NCI-H460 (cell line): ENCODE results near the gene MGAT4A. TPM values are rescaled to one million over a fixed set of nuclear protein-coding genes. Genes with fewer than 3 reads are reported as not detected.
"Not testable (repeated sequence)": the region's sequence is repeated elsewhere in the genome, so short reads cannot be mapped to it uniquely, and the experiment has no call there.

Experiments
- DNase-seq: peaks from one replicate; pipeline ENCODE4 v3.0.0-alpha.2; 2016; ENCODE audit warnings: low read depth; ENCODE audit errors: extremely low read depth
- total RNA-seq: library from RNA; depleted of rRNA; stranded (reverse); fragments of >200 nt; shearing (Covaris generic); gene quantifications from 2 replicates; pipeline ENCODE4 v1.2.3, GENCODE V29; 2014

The MGAT4A gene
- total RNA-seq, 1 experiment from 2014 or later, result 2.7 TPM

GRCh38 chr2:98664323-98664722, 66.6 kb downstream of the MGAT4A start:
- DNase-seq, result peak; percentile 42

- no peak for DNase-seq
These were observed 67.3 kb downstream of the MGAT4A start for GRCh38 chr2:98663511-98664090.

GRCh38 chr2:98659491-98659840, 71.5 kb downstream of the MGAT4A start:
- not testable (repeated sequence) for DNase-seq

- no peak for DNase-seq
These were observed 72.0 kb downstream of the MGAT4A start for GRCh38 chr2:98658816-98659490.

- no peak for DNase-seq
These were observed 74.1 kb downstream of the MGAT4A start for GRCh38 chr2:98656800-98657199.

GRCh38 chr2:98654699-98655495, 76.0 kb downstream of the MGAT4A start:
- DNase-seq, result no peak

GRCh38 chr2:98650998-98651397, 79.9 kb downstream of the MGAT4A start:
- DNase-seq, result no peak

GRCh38 chr2:98649992-98650375, 80.9 kb downstream of the MGAT4A start:
- no peak for DNase-seq

GRCh38 chr2:98649135-98649991, 81.6 kb downstream of the MGAT4A start:
- peak; percentile 76 for DNase-seq

GRCh38 chr2:98648451-98648850, 82.5 kb downstream of the MGAT4A start:
- DNase-seq, result no peak

- DNase-seq, result no peak
These were observed 83.3 kb downstream of the MGAT4A start for GRCh38 chr2:98647636-98648035.

- no peak for DNase-seq
These were observed 87.3 kb downstream of the MGAT4A start for GRCh38 chr2:98643496-98644100.

- DNase-seq, result no peak
These were observed 93.4 kb downstream of the MGAT4A start for GRCh38 chr2:98637401-98638147.

- no peak for DNase-seq
These were observed 96.4 kb downstream of the MGAT4A start for GRCh38 chr2:98634406-98635092.

- DNase-seq, result no peak
These were observed 98.6 kb downstream of the MGAT4A start for GRCh38 chr2:98632351-98632750.

- no peak for DNase-seq
These were observed 107.3 kb downstream of the MGAT4A start for GRCh38 chr2:98623657-98624056.

- no peak for DNase-seq
These were observed 113.8 kb downstream of the MGAT4A start for GRCh38 chr2:98617149-98617548.

GRCh38 chr2:98615481-98615880, 115.5 kb downstream of the MGAT4A start:
- no peak for DNase-seq

- no peak for DNase-seq
These were observed 116.8 kb downstream of the MGAT4A start for GRCh38 chr2:98614024-98614739.
